Ascending aorta (tissue), 2 donors: ENCODE results near the gene BABAM2. TPM values are rescaled to one million over a fixed set of nuclear protein-coding genes. Genes with fewer than 3 reads are reported as not detected.

ENCODE experiments used
- DNase-seq, 2 donors: peaks; one replicate each; pipeline ENCODE4 v3.0.0-alpha.2; 2019; ENCODE audit warnings: low spot score in 2 of 2
- H3K27ac ChIP-seq, 2 donors: fragments of 200-600 bp; sonication (generic); one replicate each; pipeline ENCODE4 v1.5.1; 2016 to 2017; ENCODE audit warnings: mild to moderate bottlenecking in 1 of 2
- H3K27me3 ChIP-seq: fragments of 200-600 bp; sonication (generic); one replicate; pipeline ENCODE4 v1.5.1; 2017
- H3K36me3 ChIP-seq, 2 donors: fragments of 200-600 bp; sonication (generic); one replicate each; pipeline ENCODE4 v1.5.1; 2016
- H3K4me1 ChIP-seq, 2 donors: fragments of 200-600 bp; sonication (generic); one replicate each; pipeline ENCODE4 v1.5.1; 2016 to 2017; ENCODE audit warnings: mild to moderate bottlenecking in 1 of 2
- H3K4me3 ChIP-seq, 2 donors: fragments of 200-600 bp; sonication (generic); one replicate each; pipeline ENCODE4 v1.5.1; 2016 to 2017; ENCODE audit warnings: mild to moderate bottlenecking in 1 of 2
- H3K9me3 ChIP-seq, 2 donors: fragments of 200-600 bp; sonication (generic); one replicate each; pipeline ENCODE4 v1.5.1; 2016
- intact Hi-C: fragments of 100-400 bp; cut with DNase I; formaldehyde crosslinking; loops from one replicate; pipeline ENCODE4 v1.15.1; 2023
- total RNA-seq: library from RNA; depleted of rRNA; stranded (reverse); fragments of >200 nt; gene quantifications from one replicate; pipeline ENCODE4 v1.1.0, GENCODE V29; 2016
- TF ChIP-seq, protein P1 (sequence below), 3 experiments: fragments of 200-600 bp in 2 of 3; fragments of 450-650 bp in 1 of 3; sonication (generic) in 2 of 3; IDR thresholded peaks; one replicate each; pipeline ENCODE4 v1.5.1; 2016 to 2019; ENCODE audit warnings: antibody characterized with exemption in 3 of 3, mild to moderate bottlenecking in 1 of 3, moderate library complexity in 1 of 3

The BABAM2 gene
- total RNA-seq, 1 donor from 2014 or later: 19.6 TPM

DNA sequence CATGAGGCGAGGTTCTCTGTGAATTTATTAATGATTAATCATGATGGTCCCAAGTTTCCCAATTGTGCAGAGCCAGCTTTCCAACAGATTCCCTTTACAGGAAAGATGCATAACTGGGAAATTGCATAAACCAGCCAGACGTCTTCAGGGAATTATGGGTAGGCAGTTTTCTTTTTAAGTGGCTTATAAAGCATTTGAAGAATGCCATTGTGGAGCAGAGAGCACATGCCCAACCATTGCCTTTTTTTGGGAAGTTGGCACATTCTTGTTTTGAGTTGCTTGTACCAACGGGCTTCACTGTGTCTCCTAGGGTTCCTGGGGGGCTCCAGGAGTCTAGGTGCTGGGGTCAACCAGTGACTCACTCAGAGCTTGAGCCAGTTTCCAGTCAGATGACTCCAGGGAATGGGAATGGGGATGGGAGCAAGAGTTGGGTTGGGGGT is 270.5 kb downstream of the BABAM2 start:
- intact Hi-C loops: no loop called here
- Histone ChIP-seq H3K4me1 (peaks cover 0 to 5% of the 10 kb centered on the region in 2 donors), H3K9me3 (peaks cover 0 to 1% of the 10 kb centered on the region in 2 donors), H3K4me3 (no peak overlapping the region), H3K36me3 (no peaks in the 10 kb centered on the region), H3K27ac (no peak overlapping the region), H3K27me3 (no peaks in the 10 kb centered on the region)
- no peak for DNase-seq
- TF ChIP-seq, protein P1, sequence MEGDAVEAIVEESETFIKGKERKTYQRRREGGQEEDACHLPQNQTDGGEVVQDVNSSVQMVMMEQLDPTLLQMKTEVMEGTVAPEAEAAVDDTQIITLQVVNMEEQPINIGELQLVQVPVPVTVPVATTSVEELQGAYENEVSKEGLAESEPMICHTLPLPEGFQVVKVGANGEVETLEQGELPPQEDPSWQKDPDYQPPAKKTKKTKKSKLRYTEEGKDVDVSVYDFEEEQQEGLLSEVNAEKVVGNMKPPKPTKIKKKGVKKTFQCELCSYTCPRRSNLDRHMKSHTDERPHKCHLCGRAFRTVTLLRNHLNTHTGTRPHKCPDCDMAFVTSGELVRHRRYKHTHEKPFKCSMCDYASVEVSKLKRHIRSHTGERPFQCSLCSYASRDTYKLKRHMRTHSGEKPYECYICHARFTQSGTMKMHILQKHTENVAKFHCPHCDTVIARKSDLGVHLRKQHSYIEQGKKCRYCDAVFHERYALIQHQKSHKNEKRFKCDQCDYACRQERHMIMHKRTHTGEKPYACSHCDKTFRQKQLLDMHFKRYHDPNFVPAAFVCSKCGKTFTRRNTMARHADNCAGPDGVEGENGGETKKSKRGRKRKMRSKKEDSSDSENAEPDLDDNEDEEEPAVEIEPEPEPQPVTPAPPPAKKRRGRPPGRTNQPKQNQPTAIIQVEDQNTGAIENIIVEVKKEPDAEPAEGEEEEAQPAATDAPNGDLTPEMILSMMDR (IDR thresholded peaks at IDR 0.05): no peak

DNA sequence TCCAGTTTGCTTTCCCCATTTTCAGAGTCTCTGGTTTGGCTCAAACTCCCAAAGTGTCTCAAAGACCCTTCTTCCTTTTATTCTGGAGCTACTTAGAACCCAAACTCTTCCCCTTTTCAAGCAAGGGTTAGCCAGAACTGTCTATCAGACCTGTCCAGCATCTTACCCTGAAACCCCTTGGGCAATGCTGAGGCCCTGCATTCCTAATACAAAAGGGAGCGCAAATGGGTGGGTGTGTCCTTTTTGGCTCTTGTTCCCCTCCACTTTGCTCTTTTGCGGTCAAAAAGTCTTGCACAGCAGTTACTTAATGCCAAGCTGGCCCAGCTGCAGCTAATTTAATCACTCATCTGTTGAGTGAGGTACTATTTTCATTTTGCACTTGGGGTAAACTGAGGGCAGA is 270.9 kb downstream of the BABAM2 start:
- DNase-seq: no peak
- intact Hi-C loops: no loop called here
- H3K27ac ChIP-seq: no peak overlapping the region
- H3K27me3 ChIP-seq: no peaks in the 10 kb centered on the region
- TF ChIP-seq, protein P1 (IDR thresholded peaks at IDR 0.05): no peak
- H3K4me3 ChIP-seq: no peak overlapping the region
- H3K36me3 ChIP-seq: no peaks in the 10 kb centered on the region
- peaks cover 0 to 5% of the 10 kb centered on the region in 2 donors for H3K4me1 ChIP-seq
- H3K9me3 ChIP-seq: no peaks in the 10 kb centered on the region

DNA sequence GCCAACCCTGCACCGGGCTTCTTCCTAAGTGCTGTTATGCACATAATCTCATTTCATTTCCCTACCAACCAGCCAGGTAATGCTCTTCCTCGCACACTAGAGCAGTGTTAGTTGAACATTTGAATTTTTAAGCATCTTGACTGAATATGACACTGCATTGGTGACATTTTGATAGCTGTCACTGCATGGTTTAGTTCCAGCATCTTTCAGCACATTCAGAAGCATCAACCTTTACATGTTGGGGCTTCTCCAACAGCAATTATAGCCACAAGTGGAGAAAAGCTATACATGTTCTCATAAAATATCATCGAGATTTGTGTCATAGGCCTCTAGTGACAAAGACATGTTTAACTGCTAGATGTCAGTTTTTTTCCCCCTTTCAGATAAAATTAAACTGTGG is 272.0 kb downstream of the BABAM2 start:
- no peak for DNase-seq
- H3K27me3 ChIP-seq: no peaks in the 10 kb centered on the region
- H3K4me3 ChIP-seq: no peak overlapping the region
- TF ChIP-seq, protein P1 (IDR thresholded peaks at IDR 0.05): no peak
- no peak overlapping the region for H3K27ac ChIP-seq
- H3K9me3 ChIP-seq: no peaks in the 10 kb centered on the region
- H3K4me1 ChIP-seq: peaks cover 0 to 5% of the 10 kb centered on the region in 2 donors
- H3K36me3 ChIP-seq: no peaks in the 10 kb centered on the region
- intact Hi-C loops: no loop called here

DNA sequence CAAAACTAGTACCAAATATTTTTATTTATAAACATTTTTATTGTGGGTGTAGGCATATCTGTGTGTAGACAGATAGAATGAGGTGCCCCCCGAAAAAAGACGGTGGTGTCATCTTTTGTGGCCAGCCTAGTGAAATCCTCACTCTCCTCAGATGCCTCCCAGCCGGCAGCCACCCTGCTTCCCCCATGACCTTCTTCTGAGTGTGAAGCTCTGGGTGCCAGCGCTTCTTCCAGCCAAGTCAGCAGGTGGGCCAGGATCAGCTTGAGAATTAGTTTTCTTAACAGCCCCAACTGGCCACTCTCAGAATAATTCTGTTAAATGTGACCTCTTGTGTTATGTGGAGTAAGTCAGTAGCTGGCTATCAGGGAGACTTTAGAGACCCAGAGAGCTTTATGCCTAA is 272.5 kb downstream of the BABAM2 start:
- intact Hi-C loops: no loop called here
- DNase-seq: no peak
- Histone ChIP-seq H3K36me3 (no peaks in the 10 kb centered on the region), H3K4me3 (no peak overlapping the region), H3K9me3 (no peaks in the 10 kb centered on the region), H3K27me3 (no peaks in the 10 kb centered on the region), H3K4me1 (peaks cover 0 to 5% of the 10 kb centered on the region in 2 donors), H3K27ac (no peak overlapping the region)
- TF ChIP-seq, protein P1 (IDR thresholded peaks at IDR 0.05): no peak

DNA sequence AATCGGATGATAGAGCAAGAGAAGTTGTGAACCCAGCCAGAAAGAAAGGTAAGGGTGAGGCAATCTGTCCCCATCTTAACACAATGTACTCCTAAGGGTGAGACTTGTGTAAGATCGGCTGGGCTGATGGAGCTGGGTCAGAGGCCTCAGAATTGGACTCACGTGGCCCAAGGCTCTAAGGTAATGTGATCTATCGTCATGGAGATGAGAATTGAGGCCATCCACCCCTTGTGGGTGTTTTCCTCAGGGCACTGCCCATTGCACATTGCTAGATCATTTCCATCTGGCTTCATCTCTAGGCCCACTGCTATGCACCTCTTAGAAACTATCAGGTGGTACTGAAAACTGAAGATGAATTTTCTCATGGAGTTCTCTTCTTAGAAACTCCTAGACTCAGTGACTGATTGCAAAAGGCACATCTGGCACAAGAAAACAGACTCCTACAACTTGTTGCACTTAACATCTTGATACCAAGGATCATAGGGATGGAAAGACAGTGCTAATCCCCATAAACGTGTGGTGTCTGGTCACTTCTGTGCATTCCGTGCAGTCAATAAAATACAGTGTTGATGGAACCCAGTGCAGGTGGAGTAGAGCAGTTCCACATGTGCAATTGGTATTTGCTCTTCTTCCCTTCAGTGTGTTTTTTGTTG is 273.2 kb downstream of the BABAM2 start:
- DNase-seq: no peak
- no peaks in the 10 kb centered on the region for H3K27me3 ChIP-seq
- H3K9me3 ChIP-seq: no peaks in the 10 kb centered on the region
- H3K36me3 ChIP-seq: no peaks in the 10 kb centered on the region
- TF ChIP-seq, protein P1 (IDR thresholded peaks at IDR 0.05): no peak
- no peak overlapping the region for H3K27ac ChIP-seq
- H3K4me1 ChIP-seq: peaks cover 0 to 5% of the 10 kb centered on the region in 2 donors
- intact Hi-C loops: no loop called here
- H3K4me3 ChIP-seq: no peak overlapping the region
